GM12878 (cell line): ENCODE measurements around the gene TRAP1. TPM values are rescaled to one million over a fixed set of nuclear protein-coding genes. Genes with fewer than 3 reads are reported as not detected.

Experiments used
- ATAC-seq: fragments of 200-7000 bp; cut with Tn5 transposase; 3 replicates; pipeline ENCODE4 v1.9.1; 2020; ENCODE audit warnings: mild to moderate bottlenecking, moderate library complexity
- BruUV-seq: library from RNA; stranded (reverse); fragments of 400-500 nt; replicated peaks from 2 replicates; lab custom pipeline; 2021; lab: Mats Ljungman, UMichigan
- CTCF ChIA-PET: fragments of 300-600 bp; sonication (Branson Sonifier 250); formaldehyde crosslinking; extraction: SDS; loops from one replicate; lab custom pipeline; 2021; ENCODE audit warnings: inconsistent platforms; lab: Yijun Ruan, JAX
- POLR2A ChIA-PET: fragments of 350-600 bp; formaldehyde crosslinking; extraction: SDS; loops from one replicate; lab custom pipeline; 2021; ENCODE audit warnings: inconsistent platforms; lab: Charles Lee
- RAD21 ChIA-PET: fragments of 300-600 bp; sonication (Branson Sonifier 250); formaldehyde crosslinking; loops from one replicate; lab custom pipeline; 2023; ENCODE audit warnings: antibody characterized with exemption; ENCODE audit not compliant: unreplicated experiment; lab: Charles Lee
- SMC1A ChIA-PET: fragments of 300-600 bp; sonication (Branson Sonifier 250); formaldehyde crosslinking; loops from one replicate; lab custom pipeline; 2023; ENCODE audit not compliant: unreplicated experiment, uncharacterized antibody; lab: Charles Lee
- DNase-seq: peaks from one replicate; pipeline ENCODE4 v3.0.0-alpha.2; 2011; ENCODE audit warnings: low read depth, low spot score
- FAIRE-seq: peaks from 3 replicates; lab custom pipeline; 2011; peaks lifted over from hg19 to GRCh38; lab: Jason Lieb, UNC
- H2AFZ ChIP-seq: 2 replicates; pipeline ENCODE4 v1.6.0; 2011; ENCODE audit warnings: low read depth, low read length, control low read depth; ENCODE audit not compliant: control insufficient read depth
- H3K27ac ChIP-seq: 2 replicates; pipeline ENCODE4 v1.5.1; 2011; ENCODE audit warnings: control low read depth; ENCODE audit not compliant: control insufficient read depth, insufficient read depth
- H3K27me3 ChIP-seq, 2 experiments: replicated peaks in 1 of 2; 2 replicates each; pipeline versions ENCODE4 v1.6.0 to v1.6.1; 2011; ENCODE audit warnings: low read length in 1 of 2; ENCODE audit not compliant: control insufficient read depth in 2 of 2, insufficient read depth in 2 of 2
- H3K36me3 ChIP-seq, 2 experiments: 2 replicates each; pipeline ENCODE4 v1.5.1; 2011; ENCODE audit warnings: low read length in 1 of 2; ENCODE audit not compliant: control insufficient read depth in 2 of 2, insufficient read depth in 2 of 2
- H3K4me1 ChIP-seq: 2 replicates; pipeline ENCODE4 v1.6.1; 2011; ENCODE audit warnings: mild to moderate bottlenecking, low read length, moderate library complexity, mixed read lengths; ENCODE audit not compliant: control insufficient read depth, insufficient read depth
- H3K4me2 ChIP-seq: 2 replicates; pipeline ENCODE4 v1.6.0; 2011; ENCODE audit warnings: control low read depth; ENCODE audit not compliant: control insufficient read depth, insufficient read depth
- H3K4me3 ChIP-seq: fragments of 200-600 bp; sonication (generic); 2 replicates; pipeline ENCODE4 v1.5.1; 2016
- H3K79me2 ChIP-seq: 2 replicates; pipeline ENCODE4 v1.6.0; 2011; ENCODE audit warnings: low read length; ENCODE audit not compliant: control insufficient read depth, insufficient read depth
- H3K9ac ChIP-seq: 2 replicates; pipeline ENCODE4 v1.8.0; 2011; ENCODE audit warnings: low read length, control low read depth, mixed read lengths; ENCODE audit not compliant: control insufficient read depth, insufficient read depth
- H3K9me3 ChIP-seq: replicated peaks from 3 replicates; pipeline ENCODE4 v1.5.1; 2011; ENCODE audit warnings: mild to moderate bottlenecking, low read length; ENCODE audit not compliant: control insufficient read depth, insufficient read depth
- H4K20me1 ChIP-seq: 2 replicates; pipeline ENCODE4 v1.6.0; 2011; ENCODE audit not compliant: control insufficient read depth, insufficient read depth
- EED ChIP-seq: sonication (generic); IDR thresholded peaks from 2 replicates; pipeline ENCODE4 v1.6.1; 2016; ENCODE audit warnings: antibody characterized with exemption, low read depth
- EP300 ChIP-seq, 2 experiments: fragments of 150-350 bp in 1 of 2; IDR thresholded peaks; 2 replicates each; pipeline ENCODE4 v1.6.1; 2011 to 2012; ENCODE audit warnings: low read depth in 2 of 2, low read length in 2 of 2, borderline replicate concordance in 1 of 2, improper control_type of control experiment in 1 of 2, inconsistent platforms in 1 of 2; ENCODE audit not compliant: control insufficient read depth in 1 of 2
- MYC ChIP-seq: IDR thresholded peaks from 2 replicates; pipeline ENCODE4 v1.6.1; 2011; ENCODE audit warnings: mild to moderate bottlenecking, low read length, moderate library complexity, inconsistent platforms; ENCODE audit not compliant: insufficient read depth, insufficient replicate concordance, insufficient read length, severe bottlenecking
- SMAD5 ChIP-seq: IDR thresholded peaks from 2 replicates; pipeline ENCODE4 v1.6.1; 2016; ENCODE audit warnings: antibody characterized with exemption, low read depth
- TARDBP ChIP-seq: IDR thresholded peaks from 2 replicates; pipeline ENCODE4 v1.6.1; 2016; ENCODE audit warnings: borderline replicate concordance
- WGBS: methylation state at CpG from one replicate; pipeline ENCODE4 v1.1.6; 2016; ENCODE audit warnings: low lambda C conversion rate; ENCODE audit not compliant: insufficient replicate concordance, insufficient coverage; ENCODE audit errors: missing lambda C conversion rate; 5-methylcytosine and 5-hydroxymethylcytosine counted together
- in situ Hi-C: fragments of 300-500 bp; cut with MboI; formaldehyde crosslinking; loops from 9 replicates; pipeline ENCODE4 v1.14.3; 2018; ENCODE audit warnings: mixed read lengths
- intact Hi-C: fragments of 100-400 bp; cut with micrococcal nuclease; formaldehyde crosslinking; loops from one replicate; pipeline ENCODE4 v1.14.2; 2022; ENCODE audit not compliant: unreplicated experiment
- polyA plus RNA-seq, 11 experiments: library from polyadenylated mRNA; depleted of rRNA in 4 of 11; unstranded in 6 of 11; stranded (reverse) in 5 of 11; fragments of >200 nt; fragmentation: Nextera tagmentation in 4 of 11; fragmentation: Illumina TruSeq in 1 of 11; extraction: Ambion mirVana in 4 of 11; extraction: Trizol in 1 of 11; gene quantifications; 1 replicate in 1 of 11; 2 replicates in 10 of 11; pipeline versions ENCODE4 v1.2.1 to v1.2.3, GENCODE V29; 2011 to 2016; ENCODE audit warnings: inconsistent platforms in 2 of 11, missing spikeins in 2 of 11, low read depth in 1 of 11
- total RNA-seq, 4 experiments: library from RNA; depleted of rRNA in 3 of 4; stranded (reverse); fragments of >200 nt in 3 of 4; fragmentation: Illumina TruSeq in 1 of 4; extraction: Trizol in 1 of 4; gene quantifications; 2 replicates each; pipeline versions ENCODE4 v1.2.1 to v1.2.3, GENCODE V29; 2013 to 2021

TRAP1 gene
- total and polyA plus RNA-seq, 10 of the 15 experiments (the other 5 are each of a cell fraction or from before 2014, with no cell fraction given): 16.3 to 442 (median 241) TPM

- no peak overlapping the region for H3K4me2 ChIP-seq
- FAIRE-seq: no peak
- peaks cover 2% of the 10 kb centered on the region for H3K4me1 ChIP-seq
- intact Hi-C loops: no loop called here
- no peak for TF ChIP-seq MYC
- TF ChIP-seq EED: no peak
- no peak for TF ChIP-seq SMAD5
- TF ChIP-seq TARDBP: no peak
- no peak for TF ChIP-seq EP300 (IDR thresholded peaks at IDR 0.05; ENCODE audit: borderline replicate concordance in 1 of 2, control insufficient read depth in 1 of 2, low read depth in 2 of 2, low read length in 2 of 2)
- TF ChIP-seq, all 136 proteins: peak for 0
- Histone ChIP-seq H3K27ac (no peak overlapping the region), H3K9me3 (no peaks in the 10 kb centered on the region), H4K20me1 (no peaks in the 10 kb centered on the region; the same call in 1 of the 2 replicates), H3K79me2 (peaks cover 53% of the 10 kb centered on the region), H3K27me3 (no peaks in the 10 kb centered on the region), H3K4me3 (no peak overlapping the region), H3K36me3 (peaks cover 3 to 4% of the 10 kb centered on the region in 2 experiments; a peak in 2 of 4 replicates), H2AFZ (no peak overlapping the region), H3K9ac (no peak overlapping the region)
- WGBS: 94% methylated on average over 16 of the region's 16 CpGs
- CTCF ChIA-PET: interaction anchor here (0.5 to 0.9 kb wide), 3 partner anchors 12 to 1134 kb away, joined by 3 read pairs; partner anchors contain the start of gene GLYR1
- DNase-seq: no peak
- in situ Hi-C loops: no loop called here
- no TSS peak for BruUV-seq
- RAD21 ChIA-PET: no interaction called here
- POLR2A ChIA-PET: interaction anchor here (0.9 kb wide), 1 partner anchor 12 kb away, joined by 5 read pairs; no protein-coding TSS in a partner anchor
- no peak for ATAC-seq
- SMC1A ChIA-PET: interaction anchor here (1.7 kb wide), 1 partner anchor 25 kb away, joined by 5 read pairs; no protein-coding TSS in a partner anchor
Observed at GRCh38 chr16:3712861-3713372, 4.4 kb downstream of the TRAP1 start.
